ENCODE data around the gene ASXL1.
"Not testable (repeated sequence)": the region's sequence is repeated elsewhere in the genome, so short reads cannot be mapped to it uniquely, and the experiment has no call there.

Gene ASXL1

GRCh38 chr20:32330555-32330897 lies 27.6 kb upstream of the ASXL1 start:
- Mint-ChIP-seq H3K27ac (no peak overlapping the region), H3K27me3 (no peaks in the 10 kb centered on the region), H3K9me3 (no peaks in the 10 kb centered on the region), H3K4me1 (peaks cover 28% of the 10 kb centered on the region), H3K4me3 (no peak overlapping the region), H3K36me3 (peaks cover 21% of the 10 kb centered on the region)

GRCh38 chr20:32332614-32333013 lies 25.5 kb upstream of the ASXL1 start:
- Mint-ChIP-seq H3K4me3 (no peak overlapping the region), H3K36me3 (peaks cover 15% of the 10 kb centered on the region), H3K4me1 (peaks cover 31% of the 10 kb centered on the region), H3K9me3 (no peaks in the 10 kb centered on the region), H3K27ac (peak overlapping the region; percentile 61), H3K27me3 (no peaks in the 10 kb centered on the region)

DNA sequence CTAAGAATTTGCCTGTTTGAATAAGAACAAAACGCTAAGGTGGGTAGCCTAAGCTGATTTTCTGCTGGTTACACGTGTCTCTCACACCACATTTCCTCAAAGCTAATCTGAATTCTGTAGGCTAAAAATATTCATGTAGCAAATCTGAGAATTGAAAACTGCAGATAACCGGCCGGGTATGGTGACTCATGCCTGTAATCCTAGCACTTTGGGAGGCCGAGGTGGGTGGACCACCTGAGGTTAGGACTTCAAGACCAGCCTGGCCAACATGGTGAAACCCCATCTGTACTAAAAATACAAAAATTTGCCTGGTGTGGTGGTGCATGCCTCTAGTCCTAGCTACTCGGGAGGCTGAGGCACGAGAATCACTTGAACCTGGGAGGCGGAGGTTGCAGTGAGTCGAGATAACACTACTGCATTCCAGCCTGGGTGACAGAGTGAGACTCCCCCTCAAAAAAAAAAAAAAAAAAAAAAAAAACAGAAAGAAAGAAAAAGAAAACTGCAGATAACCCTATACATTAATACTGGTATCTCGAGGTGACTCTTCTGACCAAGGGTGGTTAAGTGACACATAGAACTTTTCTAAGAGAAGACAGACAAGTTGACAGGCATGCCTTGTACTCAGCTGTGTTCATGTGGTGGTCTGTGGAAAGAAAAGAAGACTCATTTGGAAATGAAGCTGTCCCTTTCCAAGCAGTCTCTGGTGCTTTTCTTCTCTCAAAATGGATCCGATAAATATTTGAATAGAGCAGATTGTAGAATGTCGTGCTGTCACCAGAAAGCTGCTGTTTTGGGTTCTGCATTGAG lies 24.7 kb upstream of the ASXL1 start:
- Mint-ChIP-seq H3K9me3 (no peaks in the 10 kb centered on the region), H3K4me3 (no peak overlapping the region), H3K27me3 (no peaks in the 10 kb centered on the region), H3K27ac (peak overlapping the region; percentile 83), H3K4me1 (peaks cover 31% of the 10 kb centered on the region), H3K36me3 (peaks cover 15% of the 10 kb centered on the region)

DNA sequence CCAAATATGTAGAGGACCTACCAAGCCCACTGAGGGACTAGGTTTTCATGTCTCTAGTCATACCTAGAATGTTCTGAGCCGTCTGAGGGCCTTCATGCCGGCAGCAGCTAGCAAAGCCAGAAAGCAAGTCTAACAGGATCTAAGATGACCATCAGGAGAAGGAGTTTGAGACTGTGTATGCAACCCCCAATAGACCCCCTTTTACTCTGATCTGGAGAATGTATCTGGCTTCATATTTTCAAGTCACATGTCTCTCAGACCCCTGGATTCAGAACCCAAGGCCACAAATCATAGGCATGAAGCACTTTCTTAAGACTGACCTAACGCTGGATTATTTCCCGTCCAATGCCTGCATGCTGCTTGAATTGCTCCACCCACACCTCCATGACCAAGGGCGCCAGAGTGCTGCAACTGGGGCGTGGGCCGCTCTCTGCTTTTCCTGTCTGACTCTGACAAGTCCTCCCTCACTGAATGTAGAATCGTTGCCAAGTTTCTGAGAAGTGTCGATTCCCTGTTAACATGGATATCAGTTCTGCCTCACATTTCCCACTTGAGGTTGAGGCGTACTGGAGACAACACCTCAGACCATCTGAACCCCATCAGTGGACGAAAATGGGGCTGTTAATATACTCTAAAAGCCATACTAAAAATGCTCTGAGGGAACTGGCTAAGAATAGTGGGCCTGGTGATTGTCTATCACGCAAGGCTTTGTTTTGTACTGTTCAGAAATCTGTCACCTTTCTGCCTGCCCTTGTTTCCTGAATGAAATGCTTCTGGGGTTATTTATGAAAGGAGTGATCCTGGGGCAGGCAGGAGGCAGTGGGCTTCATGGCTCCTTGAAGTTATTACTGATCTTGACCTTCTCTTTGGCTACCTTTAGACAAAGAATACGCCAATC lies 23.9 kb upstream of the ASXL1 start:
- H3K9me3 Mint-ChIP-seq = no peaks in the 10 kb centered on the region
- H3K27me3 Mint-ChIP-seq = no peaks in the 10 kb centered on the region
- no peak overlapping the region for H3K4me3 Mint-ChIP-seq
- peaks cover 15% of the 10 kb centered on the region for H3K36me3 Mint-ChIP-seq
- H3K27ac Mint-ChIP-seq = peak overlapping the region; percentile 83
- H3K4me1 Mint-ChIP-seq = peaks cover 31% of the 10 kb centered on the region

DNA sequence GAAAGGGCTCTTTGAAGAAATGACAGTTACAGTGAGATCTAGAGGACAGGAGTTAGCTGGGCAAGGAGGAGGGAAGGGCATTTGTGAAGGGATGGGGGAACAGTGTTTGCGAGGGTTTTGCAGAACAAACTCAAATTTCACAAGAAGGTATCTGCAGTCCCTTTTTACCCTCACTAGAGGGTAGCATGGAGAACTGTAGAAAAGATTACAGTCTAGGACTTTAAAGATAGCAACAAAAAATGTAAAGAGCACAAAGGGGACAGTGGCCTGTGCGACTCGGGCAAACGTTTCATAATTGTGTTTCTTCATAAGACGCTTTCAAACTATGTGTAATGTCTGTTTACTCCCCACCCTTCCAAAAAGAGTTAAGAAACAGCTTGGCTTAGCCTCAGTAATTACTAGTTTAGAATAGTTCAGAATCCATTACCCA lies 21.2 kb upstream of the ASXL1 start:
- no peak overlapping the region for H3K4me3 Mint-ChIP-seq
- no peaks in the 10 kb centered on the region for H3K27me3 Mint-ChIP-seq
- no peaks in the 10 kb centered on the region for H3K9me3 Mint-ChIP-seq
- H3K4me1 Mint-ChIP-seq = peaks cover 30% of the 10 kb centered on the region
- H3K27ac Mint-ChIP-seq = peak overlapping the region; percentile 14
- H3K36me3 Mint-ChIP-seq = peaks cover 11% of the 10 kb centered on the region

GRCh38 chr20:32337937-32338661 lies 20.0 kb upstream of the ASXL1 start:
- H3K27ac Mint-ChIP-seq = peak overlapping the region; percentile 17
- H3K27me3 Mint-ChIP-seq = no peaks in the 10 kb centered on the region
- no peak overlapping the region for H3K4me3 Mint-ChIP-seq
- H3K36me3 Mint-ChIP-seq = peaks cover 8% of the 10 kb centered on the region
- no peaks in the 10 kb centered on the region for H3K9me3 Mint-ChIP-seq
- H3K4me1 Mint-ChIP-seq = peaks cover 21% of the 10 kb centered on the region

- Mint-ChIP-seq H3K4me3 (no peak overlapping the region), H3K9me3 (no peaks in the 10 kb centered on the region), H3K27ac (no peak overlapping the region), H3K27me3 (no peaks in the 10 kb centered on the region), H3K36me3 (peaks cover 6% of the 10 kb centered on the region), H3K4me1 (peaks cover 17% of the 10 kb centered on the region)
Measured at GRCh38 chr20:32338665-32339064, 19.5 kb upstream of the ASXL1 start.

DNA sequence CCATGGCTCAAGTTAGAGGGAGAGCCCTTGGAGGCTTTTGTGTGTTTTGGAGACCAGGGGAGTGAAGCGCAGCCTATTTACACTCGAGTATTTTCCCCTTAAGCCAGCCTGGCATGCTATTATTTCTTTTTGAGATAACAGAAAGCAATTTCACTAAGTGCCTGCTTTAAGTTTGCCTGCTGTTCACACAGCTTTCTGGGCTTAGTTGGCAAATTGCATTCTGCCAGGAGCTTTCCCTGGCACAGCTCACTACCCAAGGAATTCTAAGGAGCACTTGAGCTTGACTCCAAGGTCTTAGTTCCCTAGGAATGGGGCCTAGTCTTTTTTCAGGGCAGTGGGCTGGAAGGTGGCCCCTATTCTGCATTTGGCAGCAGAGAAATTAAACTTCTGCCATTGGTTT lies 19.0 kb upstream of the ASXL1 start:
- Mint-ChIP-seq H3K4me1 (peaks cover 13% of the 10 kb centered on the region), H3K27ac (no peak overlapping the region), H3K36me3 (peaks cover 4% of the 10 kb centered on the region), H3K9me3 (no peaks in the 10 kb centered on the region), H3K4me3 (no peak overlapping the region), H3K27me3 (no peaks in the 10 kb centered on the region)

DNA sequence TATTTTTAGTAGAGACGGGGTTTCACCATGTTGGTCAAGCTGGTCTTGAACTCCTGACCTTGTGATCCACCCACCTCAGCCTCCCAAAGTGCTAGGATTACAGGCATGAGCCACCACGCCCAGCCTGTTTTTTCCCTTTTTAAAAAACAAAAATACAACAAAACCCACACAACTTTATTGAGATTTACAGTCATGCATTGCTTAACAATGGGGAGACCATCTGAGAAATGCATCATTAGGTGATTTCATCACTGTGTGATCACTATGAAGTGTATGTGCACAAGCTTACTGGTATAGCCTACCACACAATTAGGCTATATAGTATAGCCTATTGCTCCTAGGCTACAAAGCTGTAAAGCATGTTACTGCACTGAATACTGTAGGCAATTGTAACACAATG lies 17.1 kb upstream of the ASXL1 start:
- H3K36me3 Mint-ChIP-seq, H3K9me3 Mint-ChIP-seq: not testable (repeated sequence)

DNA sequence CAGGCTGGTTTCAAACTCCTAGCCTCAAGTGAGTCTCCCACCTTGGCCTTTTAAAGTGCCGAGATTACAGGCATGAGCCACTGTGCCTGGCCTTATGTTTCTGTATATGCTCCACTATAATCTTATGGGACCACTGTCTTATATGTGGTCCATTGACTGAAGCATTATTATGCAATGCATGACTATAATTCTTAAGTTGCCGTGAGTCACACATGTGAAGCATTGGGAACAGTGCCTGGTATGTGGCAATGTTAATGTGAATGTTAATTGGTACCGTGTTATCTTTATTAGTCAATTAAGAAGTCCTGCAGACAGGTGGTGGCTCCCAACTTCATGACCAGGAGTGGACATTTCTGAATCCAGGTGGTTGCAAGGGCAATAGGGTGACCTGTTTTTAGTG lies 14.7 kb upstream of the ASXL1 start:
- Mint-ChIP-seq H3K27ac (no peak overlapping the region), H3K36me3 (peaks cover 4% of the 10 kb centered on the region), H3K4me1 (peaks cover 3% of the 10 kb centered on the region), H3K27me3 (no peaks in the 10 kb centered on the region), H3K4me3 (no peak overlapping the region), H3K9me3 (no peaks in the 10 kb centered on the region)

More for the DNA sequence above, 17.1 kb upstream of the ASXL1 start:
- H3K27ac Mint-ChIP-seq, H3K4me1 Mint-ChIP-seq, H3K27me3 Mint-ChIP-seq, H3K4me3 Mint-ChIP-seq: not testable (repeated sequence)

DNA sequence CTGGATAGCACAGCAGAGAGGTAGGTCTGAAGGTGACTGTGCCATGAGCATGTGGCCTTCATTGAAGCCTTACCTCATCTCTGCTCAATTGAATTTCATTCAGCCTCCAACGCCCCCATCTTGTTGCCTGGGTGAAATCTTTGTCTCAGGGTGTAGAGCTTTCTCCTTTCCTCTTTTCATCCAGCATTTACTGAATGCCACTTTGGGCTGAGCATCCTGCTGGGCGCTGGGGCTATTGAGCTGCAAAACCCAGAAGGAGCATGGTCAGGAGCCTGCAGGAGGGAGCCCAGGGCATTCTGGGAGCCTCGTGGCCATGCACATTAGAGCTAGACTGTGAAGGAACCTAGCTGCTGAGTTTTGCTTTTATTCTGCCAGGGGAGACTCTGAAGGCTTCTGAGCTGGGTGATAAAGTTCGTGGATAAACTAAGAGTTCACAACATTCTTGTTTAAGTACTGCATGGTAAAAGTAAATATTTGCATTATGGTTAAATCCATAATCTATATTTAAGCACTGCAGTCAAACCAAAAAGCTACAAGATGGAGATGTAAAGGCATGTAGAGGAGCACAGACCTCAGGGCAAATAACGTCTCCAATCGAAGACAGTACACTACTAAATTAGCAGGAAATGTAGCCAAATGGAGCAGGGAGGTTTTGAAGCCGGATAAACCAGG lies 13.2 kb upstream of the ASXL1 start:
- Mint-ChIP-seq H3K27ac (no peak overlapping the region), H3K9me3 (no peaks in the 10 kb centered on the region)

DNA sequence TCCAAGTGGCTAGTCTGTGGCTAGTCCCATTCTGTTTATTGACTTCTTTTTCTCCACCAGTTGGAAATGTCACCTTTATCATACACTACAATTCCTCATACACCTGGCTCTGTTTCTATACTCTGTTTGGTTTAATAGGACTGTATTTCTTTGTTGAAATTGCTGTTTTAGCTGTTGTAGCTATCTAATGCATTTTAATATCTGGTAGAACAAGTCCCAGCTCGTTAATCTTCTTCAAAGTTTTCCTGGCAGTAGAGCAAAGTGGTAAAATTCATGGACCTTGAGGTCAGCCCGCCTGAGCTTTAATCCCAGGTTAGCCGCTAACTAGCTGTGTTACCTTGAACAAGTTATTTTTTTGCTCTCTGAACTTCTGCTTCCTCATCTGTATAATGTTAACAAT lies 9.9 kb upstream of the ASXL1 start:
- Mint-ChIP-seq H3K9me3 (no peaks in the 10 kb centered on the region), H3K27ac (no peak overlapping the region), H3K4me1 (no peaks in the 10 kb centered on the region), H3K27me3 (no peaks in the 10 kb centered on the region), H3K4me3 (no peak overlapping the region), H3K36me3 (peaks cover 6% of the 10 kb centered on the region)

More for the DNA sequence above, 13.2 kb upstream of the ASXL1 start:
- Mint-ChIP-seq H3K27me3 (no peaks in the 10 kb centered on the region), H3K4me1 (peaks cover 3% of the 10 kb centered on the region), H3K4me3 (no peak overlapping the region), H3K36me3 (peaks cover 6% of the 10 kb centered on the region)

DNA sequence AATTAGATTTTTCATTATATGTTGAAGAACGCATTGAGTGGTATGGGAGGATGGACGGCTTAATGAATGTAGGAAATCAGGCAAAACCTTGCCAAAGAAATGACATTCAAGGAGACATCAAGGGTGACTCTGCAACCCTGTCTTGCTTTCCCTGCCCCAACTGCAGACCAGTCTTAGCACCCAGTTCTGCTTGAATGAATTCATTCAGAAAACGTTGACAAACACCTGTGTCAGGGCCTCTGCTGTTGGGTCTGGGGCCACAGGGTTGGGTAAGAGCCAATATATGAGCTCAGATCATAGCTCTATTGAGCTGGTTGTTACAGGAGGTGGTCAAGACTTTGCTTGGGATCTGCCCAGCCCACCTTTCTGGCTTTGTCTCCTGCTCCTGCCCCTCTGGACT lies 7.7 kb upstream of the ASXL1 start:
- Mint-ChIP-seq H3K4me1 (peaks cover 12% of the 10 kb centered on the region), H3K4me3 (no peak overlapping the region), H3K27ac (no peak overlapping the region), H3K9me3 (no peaks in the 10 kb centered on the region), H3K27me3 (no peaks in the 10 kb centered on the region), H3K36me3 (peaks cover 6% of the 10 kb centered on the region)

- Mint-ChIP-seq H3K4me3 (no peak overlapping the region), H3K4me1 (peaks cover 15% of the 10 kb centered on the region), H3K27me3 (no peaks in the 10 kb centered on the region), H3K36me3 (peaks cover 6% of the 10 kb centered on the region), H3K9me3 (no peaks in the 10 kb centered on the region), H3K27ac (no peak overlapping the region)
Measured at GRCh38 chr20:32352121-32352720, 5.9 kb upstream of the ASXL1 start.

Measured in activated naive CD4-positive, alpha-beta T cell treated with anti-CD3 and anti-CD28 coated beads, Interleukin-2, amount 50 U/mL, for 24 hours (primary cell).